Right ventricle myocardium inferior (tissue), 1 donor: ENCODE measurements around the gene INHA. TPM values are rescaled to one million over a fixed set of nuclear protein-coding genes. Genes with fewer than 3 reads are reported as not detected.

Experiments used
- ATAC-seq: fragments of 200-7000 bp; cut with Tn5 transposase; one replicate; pipeline ENCODE4 v1.9.1; 2020; ENCODE audit warnings: mild to moderate bottlenecking, moderate library complexity
- DNase-seq: peaks from one replicate; pipeline ENCODE4 v3.0.0; 2021; ENCODE audit errors: missing footprints
- intact Hi-C: fragments of 100-400 bp; cut with DNase I; formaldehyde crosslinking; loops from one replicate; pipeline ENCODE4 v1.11.0; 2022
- total RNA-seq: library from RNA; stranded (reverse); fragmentation: NEBNext Ultra II Directional; extraction: Animal tissue kit (Norgen Biotek cat#: 25700); gene quantifications from one replicate; pipeline ENCODE4 v1.2.1, GENCODE V29; 2021
- donor health status: DM: no; HTN: yes; CAD: no; lungs with severe emphysema.

The INHA gene
- total RNA-seq, 1 donor from 2014 or later, result 1.9 TPM

- DNase-seq (no peak), ATAC-seq (no peak)
- intact Hi-C loops, result no loop called here
Measured at GRCh38 chr2:219553463-219553963, 18.6 kb upstream of the INHA start.

- intact Hi-C loops, result no loop called here
- ATAC-seq (no peak), DNase-seq (peak; percentile 68)
Measured at GRCh38 chr2:219554350-219554749, 17.8 kb upstream of the INHA start.

GRCh38 chr2:219555956-219556355, 16.2 kb upstream of the INHA start:
- ATAC-seq (no peak), DNase-seq (peak; percentile 43)
- intact Hi-C loops, result no loop called here

GRCh38 chr2:219556413-219556812, 15.7 kb upstream of the INHA start:
- intact Hi-C loops, result no loop called here
- no peak for ATAC-seq
- peak; percentile 62 for DNase-seq

GRCh38 chr2:219557320-219557719, 14.8 kb upstream of the INHA start:
- no peak for ATAC-seq
- intact Hi-C loops, result no loop called here
- DNase-seq, result peak; percentile 34

- peak; percentile 61 for DNase-seq
- intact Hi-C loops, result no loop called here
- no peak for ATAC-seq
Measured at GRCh38 chr2:219557791-219558785, 14.0 kb upstream of the INHA start.

GRCh38 chr2:219559156-219559915, 12.8 kb upstream of the INHA start:
- intact Hi-C loops, result no loop called here
- ATAC-seq, result no peak
- no peak for DNase-seq

- peak; percentile 2 for ATAC-seq
- peak; percentile 40 for DNase-seq
- intact Hi-C loops, result no loop called here
Measured at GRCh38 chr2:219560037-219560892, 11.8 kb upstream of the INHA start.

- DNase-seq (no peak), ATAC-seq (no peak)
- intact Hi-C loops, result no loop called here
Measured at GRCh38 chr2:219560893-219561178, 11.3 kb upstream of the INHA start.

GRCh38 chr2:219561179-219562048, 10.7 kb upstream of the INHA start:
- intact Hi-C loops, result no loop called here
- peak; percentile 9 for ATAC-seq
- peak; percentile 55 for DNase-seq

- peak; percentile 61 for DNase-seq
- intact Hi-C loops, result no loop called here
Measured at GRCh38 chr2:219562049-219563020, 9.8 kb upstream of the INHA start.

GRCh38 chr2:219563271-219563928, 8.7 kb upstream of the INHA start:
- DNase-seq (peak; percentile 57), ATAC-seq (no peak)
- intact Hi-C loops, result no loop called here

More at GRCh38 chr2:219562049-219563020, 9.8 kb upstream of the INHA start:
- no peak for ATAC-seq

- no peak for DNase-seq
- no peak for ATAC-seq
- intact Hi-C loops, result no loop called here
Measured at GRCh38 chr2:219565130-219566080, 6.7 kb upstream of the INHA start.

- ATAC-seq (no peak), DNase-seq (peak; percentile 59)
- intact Hi-C loops, result no loop called here
Measured at GRCh38 chr2:219566640-219567039, 5.5 kb upstream of the INHA start.

- ATAC-seq, result no peak
- intact Hi-C loops, result no loop called here
- DNase-seq, result peak; percentile 54
Measured at GRCh38 chr2:219567131-219567530, 5.0 kb upstream of the INHA start.
